NCI-H2107 treated with DMSO at 0.1 percent for 48 hours (cell line): ENCODE measurements around the gene ALKBH6.

ENCODE experiments used
- DNase-seq: peaks from one replicate; lab custom pipeline; 2025; ENCODE audit not compliant: unreplicated experiment; lab: John Stamatoyannopoulos, UW

Gene ALKBH6

GRCh38 chr19:36030264-36031148 is 16.5 kb upstream of the ALKBH6 start:
- DNase-seq, result no peak

GRCh38 chr19:36028313-36029041 is 14.5 kb upstream of the ALKBH6 start:
- DNase-seq, result no peak

- no peak for DNase-seq
Observed at GRCh38 chr19:36027696-36028095, 13.7 kb upstream of the ALKBH6 start.

- no peak for DNase-seq
Observed at GRCh38 chr19:36026091-36026876, 12.3 kb upstream of the ALKBH6 start.

- no peak for DNase-seq
Observed at GRCh38 chr19:36025541-36025940, 11.5 kb upstream of the ALKBH6 start.

- no peak for DNase-seq
Observed at GRCh38 chr19:36023432-36023831, 9.4 kb upstream of the ALKBH6 start.

GRCh38 chr19:36019061-36019670 is 5.2 kb upstream of the ALKBH6 start:
- no peak for DNase-seq

GRCh38 chr19:36013280-36014011 is 567 bp downstream of the ALKBH6 start:
- DNase-seq, result no peak

GRCh38 chr19:36010402-36010801 is 3.6 kb downstream of the ALKBH6 start:
- no peak for DNase-seq

GRCh38 chr19:36009633-36010379 is 4.2 kb downstream of the ALKBH6 start:
- no peak for DNase-seq

GRCh38 chr19:36009220-36009619 is 4.8 kb downstream of the ALKBH6 start:
- DNase-seq, result no peak

- DNase-seq, result peak; percentile 19
Observed at GRCh38 chr19:36008336-36008978, 5.6 kb downstream of the ALKBH6 start, which contains the start of gene SYNE4. TSS of gene SYNE4 (minus strand) at chr19:36008813. CDS start at chr19:36008681, 132 bp downstream.

- no peak for DNase-seq
Observed at GRCh38 chr19:36006955-36007354, 7.1 kb downstream of the ALKBH6 start.

GRCh38 chr19:36003284-36003683 is 10.7 kb downstream of the ALKBH6 start:
- no peak for DNase-seq

- no peak for DNase-seq
Observed at GRCh38 chr19:36001605-36002004, 12.4 kb downstream of the ALKBH6 start.

- DNase-seq, result no peak
Observed at GRCh38 chr19:35996777-35997176, 17.2 kb downstream of the ALKBH6 start.

GRCh38 chr19:35995048-35995993 is 18.7 kb downstream of the ALKBH6 start, which contains the start of gene SDHAF1:
TSS of gene SDHAF1 (plus strand) at chr19:35995188. CDS start at chr19:35995275, 87 bp downstream.
- DNase-seq, result peak; percentile 79
